ENCODE results near the gene ENDOG.
A peak's percentile ranks its signal among the peaks of the same experiment; 100 is the strongest.
"Not testable (repeated sequence)": the region's sequence is repeated elsewhere in the genome, so short reads cannot be mapped to it uniquely, and the experiment has no call there.

- TF ChIP-seq POLR2A (IDR thresholded peaks at IDR 0.05): not testable (repeated sequence)
- TF ChIP-seq, protein P1, sequence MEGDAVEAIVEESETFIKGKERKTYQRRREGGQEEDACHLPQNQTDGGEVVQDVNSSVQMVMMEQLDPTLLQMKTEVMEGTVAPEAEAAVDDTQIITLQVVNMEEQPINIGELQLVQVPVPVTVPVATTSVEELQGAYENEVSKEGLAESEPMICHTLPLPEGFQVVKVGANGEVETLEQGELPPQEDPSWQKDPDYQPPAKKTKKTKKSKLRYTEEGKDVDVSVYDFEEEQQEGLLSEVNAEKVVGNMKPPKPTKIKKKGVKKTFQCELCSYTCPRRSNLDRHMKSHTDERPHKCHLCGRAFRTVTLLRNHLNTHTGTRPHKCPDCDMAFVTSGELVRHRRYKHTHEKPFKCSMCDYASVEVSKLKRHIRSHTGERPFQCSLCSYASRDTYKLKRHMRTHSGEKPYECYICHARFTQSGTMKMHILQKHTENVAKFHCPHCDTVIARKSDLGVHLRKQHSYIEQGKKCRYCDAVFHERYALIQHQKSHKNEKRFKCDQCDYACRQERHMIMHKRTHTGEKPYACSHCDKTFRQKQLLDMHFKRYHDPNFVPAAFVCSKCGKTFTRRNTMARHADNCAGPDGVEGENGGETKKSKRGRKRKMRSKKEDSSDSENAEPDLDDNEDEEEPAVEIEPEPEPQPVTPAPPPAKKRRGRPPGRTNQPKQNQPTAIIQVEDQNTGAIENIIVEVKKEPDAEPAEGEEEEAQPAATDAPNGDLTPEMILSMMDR (IDR thresholded peaks at IDR 0.05): peak; percentile 32 to 64 (median 54)
These were observed 33.7 kb downstream of the ENDOG start for GRCh38 chr9:128851779-128852600.

Measured in heart left ventricle (tissue), 13 donors.